Nephron (organoid): ENCODE measurements around the gene CD300H.

Source experiments
- H3K27ac Mint-ChIP-seq, 3 experiments: 2 replicates each; pipeline ENCODE4 v1.8.0; 2020; ENCODE audit warnings: mixed read lengths in 3 of 3, mild to moderate bottlenecking in 2 of 3, moderate library complexity in 1 of 3
- H3K27me3 Mint-ChIP-seq: 2 replicates; pipeline ENCODE4 v1.8.0; 2021; ENCODE audit warnings: low read depth, mild to moderate bottlenecking, moderate library complexity, mixed read lengths
- H3K36me3 Mint-ChIP-seq: 2 replicates; pipeline ENCODE4 v1.8.0; 2020; ENCODE audit warnings: low read depth, mixed read lengths
- H3K4me1 Mint-ChIP-seq: 2 replicates; pipeline ENCODE4 v1.8.0; 2020; ENCODE audit warnings: mixed read lengths
- H3K4me3 Mint-ChIP-seq, 3 experiments: 2 replicates each; pipeline ENCODE4 v1.8.0; 2020; ENCODE audit warnings: mild to moderate bottlenecking in 3 of 3, mixed read lengths in 3 of 3, moderate library complexity in 2 of 3
- H3K9me3 Mint-ChIP-seq: 2 replicates; pipeline ENCODE4 v1.8.0; 2020; ENCODE audit warnings: mixed read lengths
- TF ChIP-seq, protein P1 (sequence below), 3 experiments: fragments of 200-600 bp; sonication (generic); IDR thresholded peaks; one replicate each; pipeline ENCODE4 v1.5.0; 2021; ENCODE audit warnings: antibody characterized with exemption in 3 of 3; ENCODE audit not compliant: unreplicated experiment in 3 of 3

CD300H gene

GRCh38 chr17:74606050-74606449 is 38.7 kb upstream of the CD300H start:
- H3K27ac Mint-ChIP-seq, result no peak overlapping the region

GRCh38 chr17:74605361-74605760 is 38.1 kb upstream of the CD300H start:
- H3K27ac Mint-ChIP-seq, result no peak overlapping the region
- H3K36me3 Mint-ChIP-seq, result no peaks in the 10 kb centered on the region
- H3K4me1 Mint-ChIP-seq, result no peaks in the 10 kb centered on the region
- TF ChIP-seq, protein P1, sequence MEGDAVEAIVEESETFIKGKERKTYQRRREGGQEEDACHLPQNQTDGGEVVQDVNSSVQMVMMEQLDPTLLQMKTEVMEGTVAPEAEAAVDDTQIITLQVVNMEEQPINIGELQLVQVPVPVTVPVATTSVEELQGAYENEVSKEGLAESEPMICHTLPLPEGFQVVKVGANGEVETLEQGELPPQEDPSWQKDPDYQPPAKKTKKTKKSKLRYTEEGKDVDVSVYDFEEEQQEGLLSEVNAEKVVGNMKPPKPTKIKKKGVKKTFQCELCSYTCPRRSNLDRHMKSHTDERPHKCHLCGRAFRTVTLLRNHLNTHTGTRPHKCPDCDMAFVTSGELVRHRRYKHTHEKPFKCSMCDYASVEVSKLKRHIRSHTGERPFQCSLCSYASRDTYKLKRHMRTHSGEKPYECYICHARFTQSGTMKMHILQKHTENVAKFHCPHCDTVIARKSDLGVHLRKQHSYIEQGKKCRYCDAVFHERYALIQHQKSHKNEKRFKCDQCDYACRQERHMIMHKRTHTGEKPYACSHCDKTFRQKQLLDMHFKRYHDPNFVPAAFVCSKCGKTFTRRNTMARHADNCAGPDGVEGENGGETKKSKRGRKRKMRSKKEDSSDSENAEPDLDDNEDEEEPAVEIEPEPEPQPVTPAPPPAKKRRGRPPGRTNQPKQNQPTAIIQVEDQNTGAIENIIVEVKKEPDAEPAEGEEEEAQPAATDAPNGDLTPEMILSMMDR (IDR thresholded peaks at IDR 0.05; ENCODE audit: unreplicated experiment in 3 of 3), result no peak
- H3K27me3 Mint-ChIP-seq, result peaks cover 37% of the 10 kb centered on the region
- no peak overlapping the region for H3K4me3 Mint-ChIP-seq
- peaks cover 3% of the 10 kb centered on the region for H3K9me3 Mint-ChIP-seq

More at GRCh38 chr17:74606050-74606449, 38.7 kb upstream of the CD300H start:
- TF ChIP-seq, protein P1 (IDR thresholded peaks at IDR 0.05; ENCODE audit: unreplicated experiment in 3 of 3), result no peak
- H3K9me3 Mint-ChIP-seq, result peaks cover 3% of the 10 kb centered on the region
- H3K4me1 Mint-ChIP-seq, result no peaks in the 10 kb centered on the region
- H3K36me3 Mint-ChIP-seq, result no peaks in the 10 kb centered on the region
- no peak overlapping the region for H3K4me3 Mint-ChIP-seq
- peaks cover 30% of the 10 kb centered on the region for H3K27me3 Mint-ChIP-seq

DNA sequence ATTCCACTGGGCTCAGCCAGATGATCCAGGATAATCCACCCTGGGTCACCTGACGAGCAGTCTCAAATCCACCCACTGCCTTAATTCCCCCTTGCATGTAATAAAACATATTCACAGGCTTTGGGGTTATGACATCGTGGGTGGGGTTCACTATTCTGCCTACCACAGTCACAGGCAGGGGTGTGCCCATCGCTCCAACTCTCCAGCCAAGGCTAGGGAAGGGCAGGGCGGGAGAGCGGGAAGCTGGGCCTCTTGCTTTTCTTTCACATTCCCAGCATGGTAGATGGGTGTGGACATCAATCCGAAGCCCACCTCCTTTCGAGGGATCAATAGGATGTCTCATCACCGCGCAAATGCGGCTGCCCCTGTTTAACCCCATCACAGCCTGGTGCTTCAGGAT is 37.5 kb upstream of the CD300H start:
- Mint-ChIP-seq H3K4me3 (no peak overlapping the region), H3K4me1 (no peaks in the 10 kb centered on the region), H3K27me3 (peaks cover 43% of the 10 kb centered on the region), H3K27ac (no peak overlapping the region), H3K9me3 (peaks cover 3% of the 10 kb centered on the region), H3K36me3 (no peaks in the 10 kb centered on the region)
- TF ChIP-seq, protein P1 (IDR thresholded peaks at IDR 0.05; ENCODE audit: unreplicated experiment in 3 of 3), result no peak

DNA sequence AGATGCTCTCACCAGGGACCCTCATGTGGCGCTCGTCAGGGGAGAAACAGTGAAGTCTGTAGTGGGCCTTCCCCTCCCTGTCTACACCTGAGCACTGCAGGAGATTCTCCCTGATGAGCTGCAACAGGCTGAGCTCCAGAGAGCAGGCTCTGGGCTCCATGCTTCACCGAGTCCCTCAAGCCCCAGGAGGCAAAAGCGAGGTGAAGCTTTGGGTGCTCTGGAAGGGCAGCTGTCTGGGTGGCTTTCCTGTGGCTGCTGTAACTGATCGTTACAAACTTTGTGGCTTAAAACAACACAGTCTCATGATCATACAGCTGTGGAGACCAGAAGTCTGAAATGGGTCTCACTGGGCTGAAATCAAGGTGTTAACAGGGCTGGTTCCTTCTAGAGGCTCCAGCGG is 36.9 kb upstream of the CD300H start:
- Mint-ChIP-seq H3K27me3 (peaks cover 49% of the 10 kb centered on the region), H3K4me3 (no peak overlapping the region), H3K9me3 (peaks cover 3% of the 10 kb centered on the region), H3K36me3 (no peaks in the 10 kb centered on the region), H3K27ac (no peak overlapping the region), H3K4me1 (no peaks in the 10 kb centered on the region)
- TF ChIP-seq, protein P1 (IDR thresholded peaks at IDR 0.05; ENCODE audit: unreplicated experiment in 3 of 3), result no peak

DNA sequence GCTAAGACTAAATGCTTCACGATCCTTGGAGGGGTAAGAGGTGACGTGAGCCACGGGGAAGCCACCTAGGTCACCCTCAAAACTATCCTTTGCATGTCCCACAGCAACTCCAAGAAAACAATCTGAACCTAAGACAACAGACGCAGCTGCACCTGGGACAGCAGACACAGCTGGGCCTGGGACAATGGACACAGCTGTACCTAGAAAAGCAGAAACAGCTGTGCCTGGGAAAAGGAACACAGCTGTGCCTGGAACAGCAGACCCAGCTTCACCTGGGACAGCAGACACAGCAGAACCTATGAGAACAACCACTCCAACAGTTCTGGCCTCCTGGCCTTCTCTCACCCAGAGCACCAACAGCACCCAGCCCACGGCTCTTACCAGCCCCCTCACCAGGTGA is 36.4 kb upstream of the CD300H start:
- Mint-ChIP-seq H3K36me3 (no peaks in the 10 kb centered on the region), H3K9me3 (peaks cover 3% of the 10 kb centered on the region), H3K27me3 (peaks cover 49% of the 10 kb centered on the region), H3K4me3 (no peak overlapping the region), H3K4me1 (no peaks in the 10 kb centered on the region), H3K27ac (no peak overlapping the region)
- TF ChIP-seq, protein P1 (IDR thresholded peaks at IDR 0.05; ENCODE audit: unreplicated experiment in 3 of 3), result no peak

DNA sequence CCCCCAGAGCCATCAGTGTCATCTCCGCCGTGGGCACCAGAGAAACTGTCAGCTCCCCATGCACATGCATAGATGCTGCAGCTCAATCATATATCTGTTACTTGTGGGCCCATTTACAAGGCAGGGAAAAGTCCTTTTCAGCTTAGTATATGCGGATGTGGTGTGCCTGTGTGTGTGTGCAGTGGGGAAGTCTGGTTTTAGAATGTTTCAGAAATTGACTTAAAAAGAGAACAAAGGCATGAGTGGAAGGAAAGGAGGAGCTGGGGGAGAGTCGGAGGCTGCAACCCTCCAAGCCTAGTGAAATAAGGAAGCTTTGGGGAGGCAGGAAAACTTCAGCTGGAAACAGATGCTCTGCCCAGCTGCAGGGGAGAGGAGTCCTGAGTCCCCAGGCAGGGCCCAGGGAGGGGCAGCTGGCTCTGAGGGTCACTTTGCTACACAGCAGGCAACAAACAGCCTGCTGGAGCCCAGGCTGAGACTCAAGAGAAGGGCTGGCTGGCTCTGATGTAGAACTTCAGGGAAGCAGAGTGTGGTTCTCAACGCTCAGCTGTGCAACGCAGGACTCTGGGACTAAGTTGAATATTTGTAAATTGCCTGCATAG is 35.8 kb upstream of the CD300H start:
- Mint-ChIP-seq H3K4me3 (no peak overlapping the region), H3K36me3 (no peaks in the 10 kb centered on the region), H3K4me1 (no peaks in the 10 kb centered on the region), H3K27ac (no peak overlapping the region), H3K9me3 (peaks cover 3% of the 10 kb centered on the region), H3K27me3 (peaks cover 53% of the 10 kb centered on the region)
- TF ChIP-seq, protein P1 (IDR thresholded peaks at IDR 0.05; ENCODE audit: unreplicated experiment in 3 of 3), result no peak
